HG03025 (cell line): Measurements from ENCODE around the gene NLRP6.
"Not testable (repeated sequence)": the region's sequence is repeated elsewhere in the genome, so short reads cannot be mapped to it uniquely, and the experiment has no call there.

Experiments
- ATAC-seq: cut with Tn5 transposase; IDR thresholded peaks from one replicate; pipeline ENCODE4 v1.9.1; 2021; ENCODE audit warnings: mild to moderate bottlenecking, moderate library complexity; ENCODE audit not compliant: unreplicated experiment, low FRiP score

The NLRP6 gene

DNA sequence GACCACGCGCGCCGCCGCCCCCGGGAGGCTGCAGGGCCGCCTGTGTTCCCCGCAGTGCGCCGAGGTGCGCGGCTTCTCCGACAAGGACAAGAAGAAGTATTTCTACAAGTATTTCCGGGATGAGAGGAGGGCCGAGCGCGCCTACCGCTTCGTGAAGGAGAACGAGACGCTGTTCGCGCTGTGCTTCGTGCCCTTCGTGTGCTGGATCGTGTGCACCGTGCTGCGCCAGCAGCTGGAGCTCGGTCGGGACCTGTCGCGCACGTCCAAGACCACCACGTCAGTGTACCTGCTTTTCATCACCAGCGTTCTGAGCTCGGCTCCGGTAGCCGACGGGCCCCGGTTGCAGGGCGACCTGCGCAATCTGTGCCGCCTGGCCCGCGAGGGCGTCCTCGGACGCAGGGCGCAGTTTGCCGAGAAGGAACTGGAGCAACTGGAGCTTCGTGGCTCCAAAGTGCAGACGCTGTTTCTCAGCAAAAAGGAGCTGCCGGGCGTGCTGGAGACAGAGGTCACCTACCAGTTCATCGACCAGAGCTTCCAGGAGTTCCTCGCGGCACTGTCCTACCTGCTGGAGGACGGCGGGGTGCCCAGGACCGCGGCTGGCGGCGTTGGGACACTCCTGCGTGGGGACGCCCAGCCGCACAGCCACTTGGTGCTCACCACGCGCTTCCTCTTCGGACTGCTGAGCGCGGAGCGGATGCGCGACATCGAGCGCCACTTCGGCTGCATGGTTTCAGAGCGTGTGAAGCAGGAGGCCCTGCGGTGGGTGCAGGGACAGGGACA lies 2.7 kb downstream of the NLRP6 start:
- no peak for ATAC-seq

DNA sequence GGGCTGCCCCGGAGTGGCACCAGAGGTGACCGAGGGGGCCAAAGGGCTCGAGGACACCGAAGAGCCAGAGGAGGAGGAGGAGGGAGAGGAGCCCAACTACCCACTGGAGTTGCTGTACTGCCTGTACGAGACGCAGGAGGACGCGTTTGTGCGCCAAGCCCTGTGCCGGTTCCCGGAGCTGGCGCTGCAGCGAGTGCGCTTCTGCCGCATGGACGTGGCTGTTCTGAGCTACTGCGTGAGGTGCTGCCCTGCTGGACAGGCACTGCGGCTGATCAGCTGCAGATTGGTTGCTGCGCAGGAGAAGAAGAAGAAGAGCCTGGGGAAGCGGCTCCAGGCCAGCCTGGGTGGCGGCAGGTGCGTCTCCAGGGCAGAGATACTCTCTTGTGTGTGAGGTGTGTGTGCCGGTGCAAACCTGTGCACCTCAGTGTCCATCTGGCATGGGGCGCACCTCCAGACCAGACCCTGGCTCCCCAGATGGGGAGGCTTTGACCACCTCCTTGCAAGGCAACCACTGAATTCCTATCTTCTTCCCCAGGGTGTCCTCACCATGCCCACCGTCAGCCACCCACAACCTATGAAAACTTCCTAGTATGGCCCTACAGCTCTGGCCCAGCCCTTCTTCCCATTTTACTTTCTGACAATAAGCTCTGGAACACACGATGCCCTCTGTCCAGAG lies 3.4 kb downstream of the NLRP6 start:
- no peak for ATAC-seq

DNA sequence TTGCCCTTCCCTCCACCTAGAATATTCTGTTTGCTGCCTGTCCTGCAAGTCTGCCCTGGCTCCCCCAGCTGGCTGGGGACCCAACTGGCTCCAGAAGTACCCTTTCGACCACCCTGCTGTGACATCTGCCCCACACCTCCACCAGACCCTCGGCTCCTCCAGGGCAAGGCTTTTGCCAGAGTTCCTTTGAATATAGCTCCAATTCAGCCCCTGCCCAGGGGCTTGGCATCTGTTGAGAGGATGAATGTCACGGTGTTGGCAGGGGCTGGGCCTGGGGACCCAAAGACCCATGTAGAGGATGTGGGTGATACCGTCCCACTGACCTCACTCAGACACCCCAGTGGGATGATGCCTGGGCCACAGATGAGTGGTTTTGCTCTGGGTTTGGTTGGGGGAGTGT lies 4.0 kb downstream of the NLRP6 start:
- ATAC-seq = no peak

DNA sequence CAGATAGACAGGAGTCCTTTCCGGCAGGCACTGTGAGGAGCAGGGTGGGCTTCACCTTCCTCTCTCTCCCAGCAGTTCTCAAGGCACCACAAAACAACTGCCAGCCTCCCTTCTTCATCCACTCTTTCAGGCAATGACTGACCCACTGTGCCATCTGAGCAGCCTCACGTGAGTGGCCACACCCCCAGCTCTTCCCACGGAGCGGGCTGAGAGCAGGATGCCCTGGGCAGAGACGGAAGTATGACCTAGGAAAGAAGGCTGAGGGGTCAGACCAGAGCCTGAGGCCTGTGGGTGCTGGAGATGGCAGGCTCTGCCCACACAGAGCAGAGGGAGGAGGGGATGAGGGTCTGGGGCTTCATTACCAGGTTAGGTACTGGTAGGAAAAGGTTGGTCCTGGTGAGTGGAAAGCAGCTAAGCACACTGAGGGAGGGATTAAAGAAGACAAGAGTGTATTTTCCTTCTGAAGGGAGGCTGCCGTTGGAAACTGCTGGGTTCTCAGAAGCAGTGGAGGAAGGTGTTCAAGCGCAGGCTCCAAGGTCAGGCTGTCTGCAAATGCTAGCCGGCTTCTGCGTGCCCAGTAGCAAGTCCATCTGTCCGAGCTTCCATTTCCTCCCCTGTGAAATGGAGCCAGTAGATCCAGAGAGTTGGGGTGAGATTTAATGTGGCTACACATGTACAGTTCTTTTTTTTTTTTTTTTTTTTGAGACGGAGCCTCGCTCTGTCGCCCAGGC lies 4.6 kb downstream of the NLRP6 start:
- no peak for ATAC-seq

DNA sequence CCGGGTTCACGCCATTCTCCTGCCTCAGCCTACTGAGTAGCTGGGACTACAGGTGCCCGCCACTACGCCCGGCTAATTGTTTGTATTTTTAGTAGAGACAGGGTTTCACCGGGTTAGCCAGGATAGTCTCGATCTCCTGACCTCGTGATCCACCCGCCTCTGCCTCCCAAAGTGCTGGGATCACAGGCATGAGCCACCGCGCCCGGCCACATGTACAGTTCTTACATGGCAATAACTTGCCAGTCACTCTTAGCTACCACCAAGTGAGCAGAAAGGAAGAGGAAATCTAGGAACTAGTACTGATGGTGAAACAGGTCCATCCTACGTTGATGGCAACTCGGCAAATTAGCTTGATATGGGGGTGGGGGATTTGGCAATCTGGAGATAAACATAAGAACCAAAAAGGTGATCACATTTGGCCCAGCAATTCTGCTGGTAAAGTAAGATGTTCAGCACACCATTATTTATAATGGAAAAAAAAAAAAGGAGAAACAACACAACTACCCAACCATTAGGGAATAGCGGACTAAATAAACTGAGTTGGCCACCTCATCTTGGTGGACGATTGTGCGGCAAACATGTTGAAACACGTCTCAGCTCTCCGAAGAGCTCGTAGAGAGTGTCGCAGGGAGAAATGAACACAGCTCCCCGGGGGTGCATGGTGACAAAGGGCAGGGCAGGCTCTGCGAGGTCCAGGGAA lies 5.3 kb downstream of the NLRP6 start:
- ATAC-seq = no peak

DNA sequence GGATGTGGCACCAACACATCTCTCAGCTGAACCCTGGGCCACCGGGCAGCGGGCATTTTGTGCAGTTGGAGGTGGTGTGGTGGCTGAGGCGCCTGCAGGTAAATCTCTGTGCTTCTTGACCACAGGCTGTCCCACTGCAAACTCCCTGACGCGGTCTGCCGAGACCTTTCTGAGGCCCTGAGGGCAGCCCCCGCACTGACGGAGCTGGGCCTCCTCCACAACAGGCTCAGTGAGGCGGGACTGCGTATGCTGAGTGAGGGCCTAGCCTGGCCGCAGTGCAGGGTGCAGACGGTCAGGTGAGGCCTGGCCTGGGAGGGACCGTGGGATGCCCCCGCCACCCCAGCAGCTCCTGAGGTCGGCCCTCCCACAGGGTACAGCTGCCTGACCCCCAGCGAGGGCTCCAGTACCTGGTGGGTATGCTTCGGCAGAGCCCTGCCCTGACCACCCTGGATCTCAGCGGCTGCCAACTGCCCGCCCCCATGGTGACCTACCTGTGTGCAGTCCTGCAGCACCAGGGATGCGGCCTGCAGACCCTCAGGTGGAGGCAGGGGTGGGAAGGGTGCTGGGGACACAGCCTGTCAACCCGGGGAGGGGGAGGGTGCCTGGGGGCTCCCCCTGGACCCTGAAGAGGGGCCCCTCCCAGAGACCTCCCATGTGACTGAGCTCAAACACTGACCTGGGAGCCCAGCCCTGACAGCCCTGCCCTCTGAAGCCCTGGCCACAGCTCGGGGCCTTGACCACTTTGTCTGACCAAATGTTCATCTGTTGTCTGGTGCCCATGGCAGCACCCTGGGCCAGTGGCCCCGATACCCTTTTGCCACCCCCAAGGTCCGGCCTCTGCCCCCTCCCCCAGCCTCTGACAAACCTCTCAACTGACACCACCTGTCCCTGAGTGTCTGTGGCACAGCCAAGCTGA lies 6.2 kb downstream of the NLRP6 start:
- ATAC-seq = no peak

DNA sequence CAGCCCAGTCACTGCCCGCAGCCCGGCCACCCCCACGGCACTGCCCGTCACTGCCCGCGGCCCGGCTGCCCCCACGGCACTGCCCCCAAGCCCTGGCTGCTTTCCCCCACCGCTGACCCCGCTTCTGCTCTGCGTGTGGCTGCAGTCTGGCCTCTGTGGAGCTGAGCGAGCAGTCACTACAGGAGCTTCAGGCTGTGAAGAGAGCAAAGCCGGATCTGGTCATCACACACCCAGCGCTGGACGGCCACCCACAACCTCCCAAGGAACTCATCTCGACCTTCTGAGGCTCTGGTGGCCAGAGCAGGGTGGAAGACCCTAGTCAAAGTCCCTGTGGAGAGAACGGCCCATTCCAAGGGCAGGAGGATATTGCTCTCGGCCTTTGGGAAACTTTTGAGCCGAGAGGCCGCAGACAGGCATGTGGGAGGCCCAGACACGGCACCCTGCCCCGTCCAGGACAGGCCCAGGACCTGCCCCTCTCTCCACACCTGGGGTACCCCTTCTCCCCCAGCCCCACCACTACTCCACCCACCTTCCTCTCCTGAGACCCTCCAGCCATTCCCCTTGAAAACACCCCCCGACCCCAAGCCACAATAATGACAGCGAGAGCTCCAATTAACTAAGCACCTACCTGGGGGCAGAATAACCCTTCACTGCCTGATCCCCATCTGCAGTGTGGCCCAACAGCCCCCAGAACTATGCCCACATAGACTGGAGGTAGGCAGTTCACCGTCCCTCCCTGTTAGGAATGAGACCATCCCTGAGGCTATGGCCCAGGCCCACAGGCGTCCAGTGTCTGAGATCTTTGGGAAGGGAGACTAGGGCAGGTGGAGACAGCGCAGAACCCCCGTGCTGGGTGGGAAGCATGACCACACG lies 7.0 kb downstream of the NLRP6 start:
- ATAC-seq = no peak

DNA sequence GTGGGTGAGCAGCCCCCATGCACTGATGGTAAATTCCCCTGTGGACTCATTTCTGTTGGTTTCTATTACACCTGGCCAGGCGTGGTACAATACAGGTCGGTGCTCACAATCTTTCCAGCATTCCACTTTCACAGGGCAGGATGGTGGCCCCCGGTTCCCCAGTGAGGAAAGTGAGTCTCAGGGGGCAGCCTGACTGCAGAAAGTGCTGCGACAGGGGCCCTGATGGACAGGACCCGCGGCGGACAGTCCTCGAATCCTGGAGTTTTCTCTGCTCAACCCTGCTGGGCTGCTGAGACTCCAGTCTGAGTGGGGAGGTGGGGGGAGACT lies 7.7 kb downstream of the NLRP6 start:
- no peak for ATAC-seq

DNA sequence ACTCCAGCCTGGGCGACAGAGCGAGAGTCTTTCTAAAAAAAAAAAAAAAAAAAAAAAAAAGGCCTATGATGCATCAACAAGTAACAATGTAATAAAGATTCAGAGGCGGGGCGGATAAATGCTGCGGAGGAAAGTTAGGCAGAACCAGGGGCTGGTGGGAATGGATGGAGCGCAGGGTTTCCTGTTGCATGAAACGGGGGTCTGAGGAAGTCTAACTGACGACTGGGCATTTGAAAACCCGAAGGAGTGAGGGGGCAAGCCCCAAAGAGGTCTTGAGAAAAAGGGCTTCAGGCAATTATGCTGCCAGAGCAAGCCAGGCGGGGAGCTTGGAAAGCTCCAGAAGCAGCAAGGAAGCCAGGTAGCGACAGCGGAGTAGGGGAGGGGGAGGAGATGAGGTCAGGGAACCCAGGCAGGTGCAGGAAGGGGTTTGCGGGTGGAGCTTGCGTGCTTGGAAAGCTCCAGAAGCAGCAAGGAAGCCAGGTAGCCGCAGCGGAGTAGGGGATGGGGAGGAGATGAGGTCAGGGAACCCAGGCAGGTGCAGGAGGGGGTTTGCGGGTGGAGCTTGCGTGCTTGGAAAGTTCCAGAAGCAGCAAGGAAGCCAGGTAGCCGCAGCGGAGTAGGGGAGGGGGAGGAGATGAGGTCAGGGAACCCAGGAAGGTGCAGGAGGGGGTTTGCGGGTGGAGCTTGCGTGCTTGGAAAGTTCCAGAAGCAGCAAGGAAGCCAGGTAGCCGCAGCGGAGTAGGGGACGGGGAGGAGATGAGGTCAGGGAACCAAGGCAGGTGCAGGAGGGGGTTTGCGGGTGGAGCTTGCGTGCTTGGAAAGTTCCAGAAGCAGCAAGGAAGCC lies 9.0 kb downstream of the NLRP6 start:
- not testable (repeated sequence) for ATAC-seq

DNA sequence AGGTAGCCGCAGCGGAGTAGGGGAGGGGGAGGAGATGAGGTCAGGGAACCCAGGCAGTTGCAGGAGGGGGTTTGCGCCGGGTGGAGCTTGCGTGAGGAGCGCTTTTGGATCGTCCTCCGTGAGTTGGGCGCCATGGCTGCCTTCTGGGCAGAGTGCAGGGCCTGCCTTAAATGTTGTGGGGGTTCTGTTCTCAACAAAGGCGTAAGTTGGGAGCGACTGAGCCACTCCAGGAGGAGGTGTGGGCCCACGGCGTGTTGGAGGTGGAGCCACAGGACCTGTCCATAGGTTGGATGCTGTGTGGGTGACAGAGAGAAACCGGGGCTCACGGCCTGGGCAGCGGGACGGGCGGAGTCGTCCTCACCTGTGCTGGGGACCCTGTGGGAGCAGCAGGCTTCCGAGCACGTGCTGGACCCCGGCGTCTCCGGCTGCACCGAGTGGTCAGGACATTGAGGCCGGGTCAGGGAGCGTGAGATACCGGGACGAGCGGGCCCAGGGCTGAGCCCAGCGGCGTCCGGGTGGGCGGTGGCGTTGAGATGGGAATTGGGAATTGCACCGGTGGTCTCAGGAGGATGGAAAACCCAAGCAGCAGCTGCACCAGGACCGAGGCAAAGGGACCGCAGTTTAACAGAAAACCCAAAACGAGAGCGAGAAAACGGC lies 9.7 kb downstream of the NLRP6 start:
- no peak for ATAC-seq

DNA sequence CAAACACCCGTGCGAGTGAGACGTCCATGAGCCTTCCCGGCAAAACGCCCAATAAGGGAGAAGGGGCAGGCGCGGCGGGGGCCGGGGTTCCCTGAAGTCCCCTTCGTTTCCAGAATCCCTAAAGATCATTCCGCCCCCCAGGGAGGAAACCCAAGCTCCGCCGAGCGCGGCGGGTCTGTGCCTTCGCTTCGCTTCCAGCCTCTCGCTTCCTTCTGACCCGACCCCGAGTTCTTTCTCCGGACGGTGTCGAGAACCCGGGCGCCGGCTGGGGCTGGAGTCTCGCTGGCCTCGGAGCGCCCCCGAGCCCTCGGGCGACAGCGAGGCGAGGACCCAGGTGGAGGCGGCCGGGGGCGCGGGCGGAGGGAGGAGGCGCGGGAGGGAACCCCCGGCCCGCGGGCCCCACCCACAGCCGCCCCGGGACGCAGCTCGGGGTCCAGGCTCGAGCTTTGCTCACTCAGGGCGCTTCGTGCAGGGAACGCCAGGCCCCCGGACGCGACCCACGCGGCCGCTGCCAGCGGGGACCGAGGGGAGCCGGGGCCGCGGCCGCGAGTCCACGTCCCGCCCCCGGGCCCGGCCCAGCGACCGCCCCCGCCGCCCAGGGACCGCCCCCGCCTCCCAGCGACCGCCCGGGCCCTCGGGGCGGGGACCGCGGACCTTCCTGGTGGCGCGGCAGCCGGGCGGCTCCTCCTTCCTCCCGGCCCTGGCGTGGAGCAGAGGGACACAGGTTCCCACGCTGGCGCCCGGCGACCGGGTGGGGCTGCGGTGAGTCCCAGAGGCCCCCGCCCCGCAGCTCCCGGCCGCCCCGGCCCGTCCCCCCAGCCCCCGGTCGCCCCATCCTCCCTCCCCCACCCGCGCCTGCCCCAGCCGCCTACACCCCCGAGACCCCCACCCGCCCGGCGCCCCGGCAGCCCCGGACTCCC lies 10.5 kb downstream of the NLRP6 start, which contains the start of gene PGGHG:
Gene PGGHG (plus strand): TSS at position 649 of the 920 bp plus-strand sequence. CDS start 691 bp downstream, outside the sequence.
- peak; percentile 61 for ATAC-seq

DNA sequence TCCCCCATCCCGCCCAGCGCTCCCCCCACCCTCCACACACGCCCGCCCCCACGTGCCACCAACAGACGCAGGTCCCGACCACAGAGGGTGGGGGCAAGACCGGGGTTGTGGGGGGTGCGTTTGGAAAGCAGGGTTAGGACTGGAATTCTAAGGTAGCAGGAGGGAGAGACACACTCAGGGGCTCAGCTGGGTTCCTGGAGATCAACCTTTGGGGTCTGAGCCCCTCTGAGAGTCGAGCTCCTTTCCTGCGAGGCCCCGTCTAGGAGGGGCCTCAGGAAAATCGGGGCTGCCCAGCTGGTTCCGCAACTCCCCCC lies 11.1 kb downstream of the NLRP6 start:
- no peak for ATAC-seq

DNA sequence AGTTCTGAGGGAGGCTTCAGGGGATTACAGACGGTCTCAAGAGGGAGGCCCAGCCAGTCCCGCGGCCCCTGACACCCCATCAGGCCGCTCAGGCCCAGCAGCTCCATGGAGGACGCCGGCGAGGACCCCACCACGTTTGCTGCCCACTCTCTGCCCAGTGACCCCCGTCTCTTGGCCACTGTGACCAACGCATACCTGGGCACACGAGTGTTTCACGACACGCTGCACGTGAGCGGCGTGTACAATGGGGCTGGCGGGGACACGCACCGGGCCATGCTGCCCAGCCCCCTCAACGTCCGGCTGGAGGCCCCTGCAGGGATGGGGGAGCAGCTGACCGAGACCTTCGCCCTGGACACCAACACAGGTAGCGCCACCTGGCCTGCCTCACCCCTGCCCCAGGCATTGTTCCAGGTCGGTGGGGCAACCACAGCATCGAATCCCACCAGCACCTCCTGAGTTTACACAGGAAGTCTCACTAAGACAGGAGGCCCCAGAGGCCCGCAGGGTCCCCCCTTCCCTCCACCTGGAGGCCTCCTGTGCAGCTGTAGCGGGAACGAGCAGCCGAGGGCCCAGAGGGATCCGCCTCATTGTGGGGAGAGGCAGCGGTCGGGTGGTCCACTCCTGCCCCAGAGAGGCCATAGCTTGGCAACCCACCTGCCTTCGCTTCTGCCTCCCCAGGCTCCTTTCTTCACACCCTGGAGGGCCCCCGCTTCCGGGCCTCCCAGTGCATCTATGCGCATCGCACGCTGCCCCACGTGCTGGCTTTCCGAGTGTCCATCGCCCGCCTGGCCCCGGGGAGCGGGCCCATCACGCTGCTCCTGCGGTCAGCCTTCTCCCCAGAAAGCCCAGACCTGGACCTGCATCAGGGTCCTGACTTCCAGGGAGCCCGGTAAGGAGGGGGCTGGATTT lies 11.8 kb downstream of the NLRP6 start:
- ATAC-seq = no peak

DNA sequence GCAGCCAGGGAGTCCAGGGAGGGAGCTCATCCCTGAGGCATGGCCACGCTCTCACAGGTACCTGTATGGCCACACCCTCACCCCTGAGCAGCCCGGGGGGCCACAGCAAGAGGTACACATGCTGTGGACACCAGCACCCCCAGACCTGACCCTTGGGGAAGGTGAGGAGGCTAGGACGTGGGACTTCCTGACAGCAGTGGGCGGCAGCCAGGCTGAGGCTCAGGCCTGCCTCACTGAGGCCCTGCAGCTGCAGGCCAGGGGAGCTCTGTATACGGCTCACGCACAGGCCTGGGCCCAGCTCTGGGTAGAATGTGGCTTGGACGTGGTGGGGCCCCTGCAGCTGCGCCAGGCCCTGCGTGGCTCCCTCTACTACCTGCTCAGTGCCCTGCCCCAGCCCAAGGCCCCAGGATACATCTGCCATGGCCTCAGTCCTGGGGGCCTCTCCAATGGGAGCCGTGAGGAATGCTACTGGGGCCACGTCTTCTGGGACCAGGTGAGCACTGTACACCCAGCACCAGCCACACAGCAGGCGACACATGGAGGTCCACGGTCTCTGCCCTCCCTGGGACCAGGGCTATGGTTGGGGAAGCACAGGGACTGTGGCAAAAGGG lies 12.5 kb downstream of the NLRP6 start:
- ATAC-seq = no peak
